Measurements from ENCODE around the gene NID1. TPM values are rescaled to one million over a fixed set of nuclear protein-coding genes. Genes with fewer than 3 reads are reported as not detected.
A peak's percentile ranks its signal among the peaks of the same experiment; 100 is the strongest.

Gene NID1
- total and polyA plus RNA-seq, 9 of the 15 experiments (the other 6 are each of a cell fraction or from before 2014, with no cell fraction given) = 0.22 TPM; not detected in 8

- in situ Hi-C loops (cut with MboI) (loop anchor here (5.0 to 25.0 kb wide), 3 partner anchors 378 to 1448 kb away; no protein-coding TSS in a partner anchor), intact Hi-C loops (cut with micrococcal nuclease) (no loop called here)
- no peak overlapping the region for H3K4me2 ChIP-seq (ENCODE audit: insufficient read depth, low read length)
- FAIRE-seq (no peak), DNase-seq (ENCODE audit: extremely low read depth in 1 of 4, low spot score in 3 of 4) (no peak), ATAC-seq (no peak)
- H3K36me3 ChIP-seq (ENCODE audit: control insufficient read depth, insufficient read depth, low read length) = no peaks in the 10 kb centered on the region
- peaks cover 0 to 5% of the 10 kb centered on the region in 2 experiments; a peak in 3 of 5 replicates for H3K4me1 ChIP-seq (replicated peaks in 1 of 2; ENCODE audit: control insufficient read depth in 2 of 2, insufficient read depth in 2 of 2, low read length in 2 of 2)
- BruUV-seq (replicated peaks) = no TSS peak
- CTCF ChIA-PET (ENCODE audit: low intra/inter-chr PET ratio) = no interaction called here
- POLR2A ChIA-PET = interaction anchor here (0.5 kb wide), 1 partner anchor 90 kb away, joined by 3 read pairs; no protein-coding TSS in a partner anchor
- no peaks in the 10 kb centered on the region for H3K9me1 ChIP-seq (ENCODE audit: control insufficient read depth, insufficient read depth, low read length)
- H3K9me3 ChIP-seq (replicated peaks; ENCODE audit: control insufficient read depth, insufficient read depth, low read depth, low read length) = no peaks in the 10 kb centered on the region
- WGBS (ENCODE audit: insufficient coverage, low coverage, missing lambda C conversion rate) = 26% methylated on average over 5 of the region's 5 CpGs
- no peaks in the 10 kb centered on the region for H3K79me2 ChIP-seq (ENCODE audit: control insufficient read depth, insufficient read depth, low read length)
- TF ChIP-seq ETV1 (tag; conservative IDR thresholded peaks at IDR 0.05; ENCODE audit: low read depth) (peak; percentile 45), RCOR1 (IDR thresholded peaks at IDR 0.05; ENCODE audit: borderline replicate concordance in 1 of 2, low read depth in 2 of 2, low read length in 2 of 2) (0 out of 4 replicates have a peak, but pooled peaks of 1 of the 2 experiments have one; percentile 15), RBM25 (IDR thresholded peaks at IDR 0.05; ENCODE audit: low read depth, low read length, severe bottlenecking) (peak; percentile 85), MEIS2 (IDR thresholded peaks at IDR 0.05; ENCODE audit: partially characterized antibody) (no peak), KDM2B (CRISPR knock-in tag; IDR thresholded peaks at IDR 0.05) (no peak), HDAC6 (IDR thresholded peaks at IDR 0.05; ENCODE audit: low read depth, low read length) (no peak), SIX5 (IDR thresholded peaks at IDR 0.05; ENCODE audit: borderline replicate concordance in 1 of 2, insufficient read depth in 1 of 2, low read depth in 1 of 2, low read length in 2 of 2) (no peak), BCOR (IDR thresholded peaks at IDR 0.05) (peak; percentile 51; the same call in 1 of the 2 replicates), CBX1 (IDR thresholded peaks at IDR 0.05; ENCODE audit: low read depth) (peak; percentile 43; the same call in 1 of the 2 replicates), KAT8 (IDR thresholded peaks at IDR 0.05; ENCODE audit: low read depth) (no peak), ZBTB12 (CRISPR knock-in tag; IDR thresholded peaks at IDR 0.05) (no peak), ZNF740 (CRISPR knock-in tag; IDR thresholded peaks at IDR 0.05) (no peak), ZNF740 (tag; IDR thresholded peaks at IDR 0.05) (no peak), STAT6 (CRISPR knock-in tag; IDR thresholded peaks at IDR 0.05) (no peak), HDAC1 (IDR thresholded peaks at IDR 0.05) (no peak)
- no peaks in the 10 kb centered on the region for H4K20me1 ChIP-seq (replicated peaks; ENCODE audit: control insufficient read depth, insufficient read depth, low read length)
- H3K4me3 ChIP-seq = no peak overlapping the region
- H3K27me3 ChIP-seq (ENCODE audit: control insufficient read depth in 2 of 2, insufficient read depth in 2 of 2, low read length in 2 of 2) = peaks cover 2 to 35% of the 10 kb centered on the region in 2 experiments; a peak in 3 of 5 replicates
- H3K27ac ChIP-seq (ENCODE audit: extremely low read depth, low read depth, low read length) = no peak overlapping the region
- no peak overlapping the region for H3K9ac ChIP-seq (ENCODE audit: insufficient read depth in 1 of 2, low read depth in 2 of 2, low read length in 2 of 2)
- H2AFZ ChIP-seq (ENCODE audit: low read depth, low read length) = no peak overlapping the region
Measured at GRCh38 chr1:236114076-236114747, 49.3 kb upstream of the NID1 start.

All from K562 (cell line).